ENCODE results near the gene SLC6A1. TPM values are rescaled to one million over a fixed set of nuclear protein-coding genes. Genes with fewer than 3 reads are reported as not detected.
A peak's percentile ranks its signal among the peaks of the same experiment; 100 is the strongest.

The SLC6A1 gene
- polyA plus RNA-seq, 1 of the 3 experiments (the other 2 are of a cell fraction): not detected

GRCh38 chr3:11084098-11084497, 91.5 kb downstream of the SLC6A1 start:
- no peak overlapping the region for H2AFZ ChIP-seq (ENCODE audit: low read depth)
- DNase-seq: peak; percentile 59
- no peaks in the 10 kb centered on the region for H3K79me2 ChIP-seq (ENCODE audit: insufficient read depth)
- ChIA-PET CTCF (interaction anchor here (1.1 to 2.3 kb wide), 3 partner anchors 12 to 71 kb away, joined by 4 to 9 read pairs (median 8); no protein-coding TSS in a partner anchor), POLR2A (no interaction called here)
- H3K27me3 ChIP-seq (ENCODE audit: insufficient read depth): no peaks in the 10 kb centered on the region
- no peak overlapping the region for H3K9ac ChIP-seq
- no peaks in the 10 kb centered on the region for H3K9me2 ChIP-seq
- H3K4me3 ChIP-seq (ENCODE audit: low read depth in 2 of 2, low read length in 1 of 2): no peak overlapping the region
- no peak overlapping the region for H3K27ac ChIP-seq (ENCODE audit: low read depth in 2 of 2, low read length in 1 of 2)
- H3K4me1 ChIP-seq (ENCODE audit: control insufficient read depth in 1 of 2, insufficient read depth in 2 of 2, low read depth in 1 of 2, low read length in 1 of 2): peaks cover 7 to 8% of the 10 kb centered on the region in 2 experiments; a peak in 2 of 4 replicates
- 40% methylated on average over 1 of the region's 2 CpGs for WGBS (ENCODE audit: low lambda C conversion rate)
- H3K9me3 ChIP-seq: no peaks in the 10 kb centered on the region
- H3K4me2 ChIP-seq: no peak overlapping the region
- no peaks in the 10 kb centered on the region for H3F3A ChIP-seq (replicated peaks; ENCODE audit: insufficient read depth)
- H4K20me1 ChIP-seq (ENCODE audit: insufficient read depth): no peaks in the 10 kb centered on the region
- H3K36me3 ChIP-seq (replicated peaks in 1 of 2; ENCODE audit: control insufficient read depth in 1 of 2, insufficient read depth in 2 of 2, low read length in 1 of 2): no peaks in the 10 kb centered on the region
- TF ChIP-seq NFIC (IDR thresholded peaks at IDR 0.05; ENCODE audit: borderline replicate concordance) (peak; percentile 41; the same call in 1 of the 2 replicates), USF2 (IDR thresholded peaks at IDR 0.05; ENCODE audit: borderline replicate concordance, low read depth, low read length) (no peak)

GRCh38 chr3:11084677-11085076, 92.1 kb downstream of the SLC6A1 start:
- CTCF ChIA-PET: interaction anchor here (1.1 to 2.3 kb wide), 3 partner anchors 11 to 71 kb away, joined by 4 to 9 read pairs (median 8); no protein-coding TSS in a partner anchor

More at GRCh38 chr3:11084677-11085076, 92.1 kb downstream of the SLC6A1 start:
- no peaks in the 10 kb centered on the region for H3F3A ChIP-seq (replicated peaks; ENCODE audit: insufficient read depth)
- H3K79me2 ChIP-seq (ENCODE audit: insufficient read depth): no peaks in the 10 kb centered on the region
- WGBS (ENCODE audit: low lambda C conversion rate): 72% methylated on average over 3 of the region's 11 CpGs
- H3K36me3 ChIP-seq (replicated peaks in 1 of 2; ENCODE audit: control insufficient read depth in 1 of 2, insufficient read depth in 2 of 2, low read length in 1 of 2): no peaks in the 10 kb centered on the region
- no peaks in the 10 kb centered on the region for H3K27me3 ChIP-seq (ENCODE audit: insufficient read depth)
- H2AFZ ChIP-seq (ENCODE audit: low read depth): no peak overlapping the region
- H3K9ac ChIP-seq: no peak overlapping the region
- peaks cover 7 to 8% of the 10 kb centered on the region in 2 experiments; a peak in 2 of 4 replicates for H3K4me1 ChIP-seq (ENCODE audit: control insufficient read depth in 1 of 2, insufficient read depth in 2 of 2, low read depth in 1 of 2, low read length in 1 of 2)
- no peaks in the 10 kb centered on the region for H3K9me2 ChIP-seq
- no peak overlapping the region for H3K4me2 ChIP-seq
- DNase-seq: no peak
- POLR2A ChIA-PET: no interaction called here
- TF ChIP-seq RXRA (IDR thresholded peaks at IDR 0.05; ENCODE audit: borderline replicate concordance, low read depth) (no peak), FOXJ3 (CRISPR knock-in tag; IDR thresholded peaks at IDR 0.05) (no peak), MXI1 (IDR thresholded peaks at IDR 0.05; ENCODE audit: low read depth, low read length) (no peak), POLR2AphosphoS5 (IDR thresholded peaks at IDR 0.05; ENCODE audit: low read depth, low read length) (no peak), RCOR1 (IDR thresholded peaks at IDR 0.05; ENCODE audit: low read length) (no peak), USF2 (IDR thresholded peaks at IDR 0.05; ENCODE audit: borderline replicate concordance, low read depth, low read length) (no peak), TEAD4 (IDR thresholded peaks at IDR 0.05; ENCODE audit: borderline replicate concordance, insufficient read depth) (no peak), IRF3 (IDR thresholded peaks at IDR 0.05; ENCODE audit: low read depth, low read length) (no peak), CHD2 (IDR thresholded peaks at IDR 0.05; ENCODE audit: low read length, partially characterized antibody) (no peak), FOXM1 (IDR thresholded peaks at IDR 0.05; ENCODE audit: low read depth) (no peak), GATA2 (CRISPR knock-in tag; IDR thresholded peaks at IDR 0.05) (no peak), EP300 (IDR thresholded peaks at IDR 0.05; ENCODE audit: borderline replicate concordance in 1 of 2, low read depth in 1 of 2, low read length in 1 of 2) (no peak), TAF1 (IDR thresholded peaks at IDR 0.05; ENCODE audit: borderline replicate concordance, low read depth, low read length) (no peak), RAD21 (IDR thresholded peaks at IDR 0.05; ENCODE audit: low read length) (no peak), JUND (IDR thresholded peaks at IDR 0.05) (no peak)
- TF ChIP-seq, protein P1, sequence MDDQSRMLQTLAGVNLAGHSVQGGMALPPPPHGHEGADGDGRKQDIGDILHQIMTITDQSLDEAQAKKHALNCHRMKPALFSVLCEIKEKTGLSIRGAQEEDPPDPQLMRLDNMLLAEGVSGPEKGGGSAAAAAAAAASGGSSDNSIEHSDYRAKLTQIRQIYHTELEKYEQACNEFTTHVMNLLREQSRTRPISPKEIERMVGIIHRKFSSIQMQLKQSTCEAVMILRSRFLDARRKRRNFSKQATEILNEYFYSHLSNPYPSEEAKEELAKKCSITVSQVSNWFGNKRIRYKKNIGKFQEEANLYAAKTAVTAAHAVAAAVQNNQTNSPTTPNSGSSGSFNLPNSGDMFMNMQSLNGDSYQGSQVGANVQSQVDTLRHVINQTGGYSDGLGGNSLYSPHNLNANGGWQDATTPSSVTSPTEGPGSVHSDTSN (IDR thresholded peaks at IDR 0.05): no peak
- TF ChIP-seq, protein P2, sequence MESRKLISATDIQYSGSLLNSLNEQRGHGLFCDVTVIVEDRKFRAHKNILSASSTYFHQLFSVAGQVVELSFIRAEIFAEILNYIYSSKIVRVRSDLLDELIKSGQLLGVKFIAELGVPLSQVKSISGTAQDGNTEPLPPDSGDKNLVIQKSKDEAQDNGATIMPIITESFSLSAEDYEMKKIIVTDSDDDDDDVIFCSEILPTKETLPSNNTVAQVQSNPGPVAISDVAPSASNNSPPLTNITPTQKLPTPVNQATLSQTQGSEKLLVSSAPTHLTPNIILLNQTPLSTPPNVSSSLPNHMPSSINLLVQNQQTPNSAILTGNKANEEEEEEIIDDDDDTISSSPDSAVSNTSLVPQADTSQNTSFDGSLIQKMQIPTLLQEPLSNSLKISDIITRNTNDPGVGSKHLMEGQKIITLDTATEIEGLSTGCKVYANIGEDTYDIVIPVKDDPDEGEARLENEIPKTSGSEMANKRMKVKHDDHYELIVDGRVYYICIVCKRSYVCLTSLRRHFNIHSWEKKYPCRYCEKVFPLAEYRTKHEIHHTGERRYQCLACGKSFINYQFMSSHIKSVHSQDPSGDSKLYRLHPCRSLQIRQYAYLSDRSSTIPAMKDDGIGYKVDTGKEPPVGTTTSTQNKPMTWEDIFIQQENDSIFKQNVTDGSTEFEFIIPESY (IDR thresholded peaks at IDR 0.05; ENCODE audit: borderline replicate concordance, low read depth): no peak
- no peaks in the 10 kb centered on the region for H4K20me1 ChIP-seq (ENCODE audit: insufficient read depth)
- no peak overlapping the region for H3K27ac ChIP-seq (ENCODE audit: low read depth in 2 of 2, low read length in 1 of 2)
- H3K9me3 ChIP-seq: no peaks in the 10 kb centered on the region
- no peak overlapping the region for H3K4me3 ChIP-seq (ENCODE audit: low read depth in 2 of 2, low read length in 1 of 2)
